Neural crest cell (in vitro differentiated cells): ENCODE data around the gene TBC1D8B. TPM values are rescaled to one million over a fixed set of nuclear protein-coding genes. Genes with fewer than 3 reads are reported as not detected.
"Not testable (repeated sequence)": the region's sequence is repeated elsewhere in the genome, so short reads cannot be mapped to it uniquely, and the experiment has no call there.

Experiments used
- DNase-seq: peaks from one replicate; pipeline ENCODE4 v3.0.0; 2021; ENCODE audit warnings: low read depth, mixed read lengths, low spot score
- H3K27ac Mint-ChIP-seq: one replicate; pipeline ENCODE4 v1.8.0; 2021; ENCODE audit warnings: mild to moderate bottlenecking, mixed read lengths; ENCODE audit not compliant: unreplicated experiment
- H3K27me3 Mint-ChIP-seq: 2 replicates; pipeline ENCODE4 v1.8.0; 2021; ENCODE audit warnings: low read depth, mild to moderate bottlenecking, mixed read lengths
- H3K36me3 Mint-ChIP-seq: 2 replicates; pipeline ENCODE4 v1.8.0; 2021; ENCODE audit warnings: low read depth, mild to moderate bottlenecking, mixed read lengths
- H3K4me1 Mint-ChIP-seq: 2 replicates; pipeline ENCODE4 v1.8.0; 2021; ENCODE audit warnings: mixed read lengths
- H3K4me3 Mint-ChIP-seq: one replicate; pipeline ENCODE4 v1.8.0; 2021; ENCODE audit warnings: mild to moderate bottlenecking, mixed read lengths
- H3K9me3 Mint-ChIP-seq: 2 replicates; pipeline ENCODE4 v1.8.0; 2021; ENCODE audit warnings: mixed read lengths
- total RNA-seq: library from RNA; stranded (reverse); gene quantifications from 2 replicates; pipeline ENCODE4 v1.2.1, GENCODE V29; 2021
- TF ChIP-seq, protein P1 (sequence below): fragments of 200-600 bp; sonication (generic); conservative IDR thresholded peaks from 2 replicates; pipeline ENCODE4 v1.5.0; 2021; ENCODE audit warnings: antibody characterized with exemption, mild to moderate bottlenecking

Gene TBC1D8B
- total RNA-seq, 1 donor from 2014 or later, result 1.1 TPM

GRCh38 chrX:106791495-106791894 lies 11.0 kb upstream of the TBC1D8B start:
- Mint-ChIP-seq H3K4me1 (no peaks in the 10 kb centered on the region), H3K36me3 (no peaks in the 10 kb centered on the region), H3K27ac (no peak overlapping the region), H3K9me3 (no peaks in the 10 kb centered on the region), H3K4me3 (no peak overlapping the region), H3K27me3 (peaks cover 8% of the 10 kb centered on the region)
- TF ChIP-seq, protein P1, sequence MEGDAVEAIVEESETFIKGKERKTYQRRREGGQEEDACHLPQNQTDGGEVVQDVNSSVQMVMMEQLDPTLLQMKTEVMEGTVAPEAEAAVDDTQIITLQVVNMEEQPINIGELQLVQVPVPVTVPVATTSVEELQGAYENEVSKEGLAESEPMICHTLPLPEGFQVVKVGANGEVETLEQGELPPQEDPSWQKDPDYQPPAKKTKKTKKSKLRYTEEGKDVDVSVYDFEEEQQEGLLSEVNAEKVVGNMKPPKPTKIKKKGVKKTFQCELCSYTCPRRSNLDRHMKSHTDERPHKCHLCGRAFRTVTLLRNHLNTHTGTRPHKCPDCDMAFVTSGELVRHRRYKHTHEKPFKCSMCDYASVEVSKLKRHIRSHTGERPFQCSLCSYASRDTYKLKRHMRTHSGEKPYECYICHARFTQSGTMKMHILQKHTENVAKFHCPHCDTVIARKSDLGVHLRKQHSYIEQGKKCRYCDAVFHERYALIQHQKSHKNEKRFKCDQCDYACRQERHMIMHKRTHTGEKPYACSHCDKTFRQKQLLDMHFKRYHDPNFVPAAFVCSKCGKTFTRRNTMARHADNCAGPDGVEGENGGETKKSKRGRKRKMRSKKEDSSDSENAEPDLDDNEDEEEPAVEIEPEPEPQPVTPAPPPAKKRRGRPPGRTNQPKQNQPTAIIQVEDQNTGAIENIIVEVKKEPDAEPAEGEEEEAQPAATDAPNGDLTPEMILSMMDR, result peak; percentile 60
- no peak for DNase-seq

DNA sequence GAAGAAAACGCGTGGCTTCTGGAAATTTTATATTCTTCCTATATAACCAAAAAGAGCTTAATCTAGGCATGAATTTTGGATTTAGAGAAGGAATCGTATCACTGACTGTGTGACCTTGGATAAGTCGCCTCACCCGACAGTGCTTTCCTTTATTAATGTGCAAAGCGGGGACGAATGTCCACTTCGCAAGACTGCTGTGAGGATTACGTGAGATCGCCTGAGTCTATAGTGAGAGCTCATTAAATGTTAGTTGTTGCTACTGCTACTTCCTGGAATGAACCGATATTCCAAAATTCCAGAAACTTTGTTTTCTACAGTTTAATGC lies 448 bp upstream of the TBC1D8B start:
- DNase-seq, result no peak
- Mint-ChIP-seq H3K36me3 (no peaks in the 10 kb centered on the region), H3K4me1 (peaks cover 5% of the 10 kb centered on the region), H3K9me3 (no peaks in the 10 kb centered on the region), H3K27ac (no peak overlapping the region), H3K27me3 (peaks cover 86% of the 10 kb centered on the region), H3K4me3 (peak overlapping the region; percentile 94)
- TF ChIP-seq, protein P1, result no peak

DNA sequence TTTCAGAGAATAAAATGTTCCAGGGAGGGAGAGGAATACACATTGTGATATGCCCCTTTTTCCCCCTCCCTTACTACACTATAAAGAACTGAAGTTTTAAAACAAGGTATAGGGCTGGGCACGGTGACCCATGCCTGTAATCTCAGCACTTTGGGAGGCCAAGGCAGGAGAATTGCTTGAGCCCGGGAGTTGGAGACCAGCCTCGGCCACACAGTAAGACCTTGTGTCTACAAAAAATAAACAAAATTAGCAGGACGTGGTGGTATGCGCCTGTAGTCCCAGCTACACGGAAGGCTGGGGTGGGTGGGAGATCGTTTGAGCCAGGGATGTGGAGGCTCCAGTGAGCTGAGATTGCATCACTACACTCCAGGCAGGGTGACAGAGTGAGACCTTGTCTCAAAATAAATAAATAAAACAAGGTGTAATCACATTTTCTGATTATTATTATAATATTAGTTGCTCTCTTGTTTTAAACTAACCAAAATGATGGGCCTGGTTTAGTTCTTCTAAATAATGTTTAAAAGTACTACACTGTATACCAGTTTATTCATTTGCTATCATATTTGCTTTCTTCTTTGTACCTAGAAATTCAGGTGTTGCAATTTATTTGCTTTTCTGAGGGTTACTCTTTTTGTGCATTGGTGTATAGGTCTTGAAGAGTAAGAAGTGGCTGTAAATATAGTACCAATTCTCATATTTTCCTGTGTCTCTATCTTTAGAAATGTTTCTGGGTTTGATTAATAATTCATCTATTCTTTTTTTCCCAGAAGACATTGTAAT lies 8.8 kb downstream of the TBC1D8B start:
- peaks cover 1% of the 10 kb centered on the region for H3K9me3 Mint-ChIP-seq
- no peak for DNase-seq
- H3K36me3 Mint-ChIP-seq, result no peaks in the 10 kb centered on the region
- H3K27ac Mint-ChIP-seq, result no peak overlapping the region
- peaks cover 7% of the 10 kb centered on the region for H3K27me3 Mint-ChIP-seq
- no peak overlapping the region for H3K4me3 Mint-ChIP-seq
- TF ChIP-seq, protein P1, result no peak
- H3K4me1 Mint-ChIP-seq, result no peaks in the 10 kb centered on the region

GRCh38 chrX:106812930-106813329 lies 10.5 kb downstream of the TBC1D8B start:
- not testable (repeated sequence) for H3K9me3 Mint-ChIP-seq, H3K4me1 Mint-ChIP-seq, DNase-seq, H3K4me3 Mint-ChIP-seq, H3K27me3 Mint-ChIP-seq, H3K27ac Mint-ChIP-seq, H3K36me3 Mint-ChIP-seq

DNA sequence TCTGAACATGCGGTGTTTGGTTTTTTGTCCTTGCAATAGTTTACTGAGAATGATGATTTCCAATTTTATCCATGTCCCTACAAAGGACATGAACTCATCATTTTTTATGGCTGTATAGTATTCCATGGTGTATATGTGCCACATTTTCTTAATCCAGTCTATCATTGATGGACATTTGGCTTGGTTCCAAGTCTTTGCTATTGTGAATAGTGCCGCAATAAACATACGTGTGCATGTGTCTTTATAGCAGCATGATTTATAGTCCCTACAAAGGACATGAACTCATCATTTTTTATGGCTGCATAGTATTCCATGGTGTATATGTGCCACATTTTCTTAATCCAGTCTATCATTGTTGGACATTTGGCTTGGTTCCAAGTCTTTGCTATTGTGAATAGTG lies 11.6 kb downstream of the TBC1D8B start:
- not testable (repeated sequence) for H3K4me3 Mint-ChIP-seq, H3K9me3 Mint-ChIP-seq, DNase-seq, H3K36me3 Mint-ChIP-seq, H3K27ac Mint-ChIP-seq, H3K4me1 Mint-ChIP-seq, H3K27me3 Mint-ChIP-seq

DNA sequence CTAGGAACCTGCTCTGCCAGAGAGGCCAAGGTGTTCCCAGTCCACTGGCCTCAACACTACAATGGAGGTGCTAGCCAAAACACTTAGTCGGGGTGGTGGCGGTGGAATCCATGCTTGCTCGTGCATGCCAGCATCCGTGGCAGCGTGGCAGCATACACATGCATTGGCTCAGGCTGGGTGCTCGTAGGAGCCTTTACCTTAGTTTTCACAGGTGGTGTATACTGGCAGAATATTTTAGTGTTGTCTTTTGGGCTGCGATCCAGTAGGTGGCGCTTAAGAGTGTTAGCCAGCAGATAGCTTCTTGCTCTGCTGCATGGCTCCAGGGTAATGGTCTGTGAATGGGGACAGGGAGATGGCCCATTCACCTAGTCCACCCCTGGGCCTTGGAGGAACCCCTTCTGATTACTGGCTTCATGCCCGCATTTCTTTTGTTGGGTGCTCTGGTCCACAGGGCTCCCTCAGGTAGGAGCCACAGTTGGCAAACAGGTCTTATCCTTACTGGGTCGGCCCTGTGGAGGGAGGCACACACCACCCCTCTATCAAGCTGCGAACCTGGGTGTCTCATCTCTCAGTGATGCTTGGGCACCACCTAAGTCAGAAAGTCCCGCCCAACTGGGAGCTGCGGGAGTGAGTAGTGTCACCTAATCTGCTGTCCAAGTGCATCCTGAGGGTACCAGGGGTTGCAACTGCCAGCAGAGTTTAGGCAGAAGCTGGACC lies 60.7 kb downstream of the TBC1D8B start:
- Mint-ChIP-seq H3K4me1 (no peaks in the 10 kb centered on the region), H3K36me3 (peaks cover 10% of the 10 kb centered on the region), H3K27ac (no peak overlapping the region), H3K27me3 (no peaks in the 10 kb centered on the region), H3K9me3 (peaks cover 16% of the 10 kb centered on the region), H3K4me3 (no peak overlapping the region)
- TF ChIP-seq, protein P1, result peak; percentile 49
- DNase-seq, result no peak
